T-cell (primary cell): ENCODE data around the gene HK1. TPM values are rescaled to one million over a fixed set of nuclear protein-coding genes. Genes with fewer than 3 reads are reported as not detected.

ENCODE experiments used
- ATAC-seq, 4 experiments: fragments of 200-7000 bp in 3 of 4; fragments of 150-1000 bp in 1 of 4; cut with Tn5 transposase; replicated peaks in 1 of 4; 1 replicate in 3 of 4; 2 replicates in 1 of 4; pipeline ENCODE4 v1.10.0; 2021; ENCODE audit warnings: moderate library complexity in 3 of 4, mild to moderate bottlenecking in 2 of 4, moderate number of reproducible peaks in 1 of 4
- CTCF ChIA-PET, 2 donors: fragments of 300-600 bp; sonication (Branson Sonifier 250); formaldehyde crosslinking; loops; one replicate each; lab custom pipeline; 2022; ENCODE audit warnings: antibody characterized with exemption in 2 of 2; lab: Charles Lee
- POLR2A ChIA-PET, 2 donors: fragments of 300-600 bp; sonication (Branson Sonifier 250); formaldehyde crosslinking; loops; one replicate each; lab custom pipeline; 2022; ENCODE audit warnings: antibody characterized with exemption in 2 of 2; lab: Charles Lee
- DNase-seq, 35 experiments: peaks; one replicate each; pipeline versions ENCODE4 v3.0.0 to v3.0.0-alpha.2; 2013 to 2023
- H3K27ac ChIP-seq: one replicate; pipeline ENCODE4 v1.5.1; 2013; ENCODE audit warnings: low read length
- H3K27me3 ChIP-seq, 2 experiments: replicated peaks in 1 of 2; 1 replicate in 1 of 2; 2 replicates in 1 of 2; pipeline versions ENCODE4 v1.6.1 to v1.7.0; 2013; ENCODE audit warnings: low read length in 1 of 2, mixed read lengths in 1 of 2; ENCODE audit not compliant: control insufficient read depth in 2 of 2, insufficient read depth in 2 of 2; ENCODE audit errors: extremely low read depth in 1 of 2
- H3K36me3 ChIP-seq, 2 donors: 1 replicate in 1 of 2; 2 replicates in 1 of 2; pipeline versions ENCODE4 v1.6.1 to v1.7.0; 2013; ENCODE audit warnings: low read length in 1 of 2; ENCODE audit not compliant: control insufficient read depth in 2 of 2, insufficient read depth in 1 of 2; ENCODE audit errors: extremely low read depth in 1 of 2
- H3K4me1 ChIP-seq, 2 experiments: 1 replicate in 1 of 2; 2 replicates in 1 of 2; pipeline versions ENCODE4 v1.6.1 to v1.7.0; 2013; ENCODE audit warnings: low read length in 2 of 2, mixed read lengths in 1 of 2; ENCODE audit not compliant: insufficient read depth in 2 of 2, control insufficient read depth in 1 of 2; ENCODE audit errors: extremely low read depth in 1 of 2
- H3K4me3 ChIP-seq, 2 donors: 1 replicate in 1 of 2; 2 replicates in 1 of 2; pipeline versions ENCODE4 v1.5.1 to v1.7.0; 2013; ENCODE audit warnings: mild to moderate bottlenecking in 2 of 2, low read length in 1 of 2, moderate library complexity in 1 of 2; ENCODE audit not compliant: control insufficient read depth in 1 of 2; ENCODE audit errors: extremely low read depth in 1 of 2
- H3K9me3 ChIP-seq: 2 replicates; pipeline ENCODE4 v1.7.0; 2013
- H3K27ac Mint-ChIP-seq, 2 donors: one replicate each; pipeline ENCODE4 v1.8.0; 2020 to 2021; ENCODE audit warnings: mild to moderate bottlenecking in 2 of 2, mixed read lengths in 2 of 2
- H3K27me3 Mint-ChIP-seq, 2 donors: one replicate each; pipeline ENCODE4 v1.8.0; 2021 to 2022; ENCODE audit warnings: mixed read lengths in 2 of 2
- H3K36me3 Mint-ChIP-seq: one replicate; pipeline ENCODE4 v1.8.0; 2021; ENCODE audit warnings: mixed read lengths
- H3K4me1 Mint-ChIP-seq, 3 donors: one replicate each; pipeline ENCODE4 v1.8.0; 2020 to 2022; ENCODE audit warnings: mixed read lengths in 3 of 3, mild to moderate bottlenecking in 1 of 3
- H3K4me3 Mint-ChIP-seq, 3 donors: one replicate each; pipeline ENCODE4 v1.8.0; 2020 to 2022; ENCODE audit warnings: mild to moderate bottlenecking in 3 of 3, mixed read lengths in 3 of 3, moderate library complexity in 3 of 3
- H3K9me3 Mint-ChIP-seq, 3 donors: one replicate each; pipeline ENCODE4 v1.8.0; 2020 to 2022; ENCODE audit warnings: mixed read lengths in 3 of 3
- WGBS: methylation state at CpG from one replicate; pipeline ENCODE4 v1.1.5; 2013; ENCODE audit warnings: missing lambda C conversion rate; ENCODE audit not compliant: insufficient coverage; 5-methylcytosine and 5-hydroxymethylcytosine counted together
- total RNA-seq, 35 experiments: library from RNA in 6 of 35; stranded (reverse) in 6 of 35; fragments of 120-200 nt in 1 of 35; gene quantifications; one replicate each; pipeline versions ENCODE4 v1.2.1 to v1.2.4 and lab custom pipeline; 2013 to 2026

The HK1 gene
- total RNA-seq, 5 donors from 2014 or later (not counting 1 experiment from before 2014, with no cell fraction given) = 66.3 to 85.5 (median 83.6) TPM

GRCh38 chr10:69422676-69423075 lies 144.4 kb downstream of the HK1 start:
- 83% methylated on average over 1 of the region's 4 CpGs for WGBS
- Histone ChIP-seq H3K4me3 (no peak overlapping the region), H3K27ac (no peak overlapping the region), H3K27me3 (peaks cover 0 to 9% of the 10 kb centered on the region in 2 experiments), H3K9me3 (no peaks in the 10 kb centered on the region), H3K4me1 (peaks cover 17 to 54% of the 10 kb centered on the region in 2 experiments), H3K36me3 (no peaks in the 10 kb centered on the region)
- ChIA-PET CTCF (interaction anchor here (0.6 to 0.8 kb wide), 2 partner anchors 214 to 335 kb away, joined by 3 read pairs; no protein-coding TSS in a partner anchor), POLR2A (interaction anchor here in 1 of 2 donors (0.7 kb wide), 1 partner anchor 214 kb away, joined by 3 read pairs; no protein-coding TSS in a partner anchor)
- Mint-ChIP-seq H3K36me3 (no peaks in the 10 kb centered on the region), H3K4me1 (peaks cover 50 to 56% (median 52%) of the 10 kb centered on the region in 3 donors), H3K4me3 (no peak overlapping the region), H3K27ac (peak overlapping the region in 1 of 2 donors; percentile 8), H3K27me3 (no peaks in the 10 kb centered on the region), H3K9me3 (no peaks in the 10 kb centered on the region)
- DNase-seq (no peak), ATAC-seq (no peak)

GRCh38 chr10:69425041-69425440 lies 146.7 kb downstream of the HK1 start:
- Mint-ChIP-seq H3K36me3 (no peaks in the 10 kb centered on the region), H3K4me3 (peak overlapping the region in 1 of 3 donors; percentile 40), H3K27me3 (no peaks in the 10 kb centered on the region), H3K9me3 (no peaks in the 10 kb centered on the region), H3K4me1 (peaks cover 57 to 65% (median 62%) of the 10 kb centered on the region in 3 donors), H3K27ac (peak overlapping the region; percentile 85 to 88)
- Histone ChIP-seq H3K27me3 (peaks cover 0 to 3% of the 10 kb centered on the region in 2 experiments), H3K9me3 (no peaks in the 10 kb centered on the region), H3K4me3 (no peak overlapping the region), H3K4me1 (peaks cover 17 to 57% of the 10 kb centered on the region in 2 experiments), H3K36me3 (no peaks in the 10 kb centered on the region), H3K27ac (peak overlapping the region; percentile 73)
- no CpG with 5 or more reads among the region's 2 CpGs for WGBS
- CTCF ChIA-PET = interaction anchor here in 1 of 2 donors (0.6 to 2.7 kb wide), 4 partner anchors 17 to 664 kb away, joined by 3 to 12 read pairs (median 5); no protein-coding TSS in a partner anchor
- POLR2A ChIA-PET = no interaction called here
- DNase-seq = no peak
- ATAC-seq = no peak

- Histone ChIP-seq H3K9me3 (no peaks in the 10 kb centered on the region), H3K4me3 (no peak overlapping the region), H3K36me3 (no peaks in the 10 kb centered on the region), H3K27ac (peak overlapping the region; percentile 73), H3K27me3 (peaks cover 0 to 3% of the 10 kb centered on the region in 2 experiments), H3K4me1 (peaks cover 17 to 57% of the 10 kb centered on the region in 2 experiments)
- CTCF ChIA-PET = interaction anchor here (0.5 to 2.7 kb wide), 7 partner anchors 9 to 1072 kb away, joined by 3 to 12 read pairs (median 4); partner anchors contain the start of gene TACR2 (in 1 of the 2)
- Mint-ChIP-seq H3K27ac (peak overlapping the region; percentile 85 to 88), H3K27me3 (no peaks in the 10 kb centered on the region), H3K4me3 (peak overlapping the region in 1 of 3 donors; percentile 40), H3K4me1 (peaks cover 57 to 65% (median 62%) of the 10 kb centered on the region in 3 donors), H3K36me3 (no peaks in the 10 kb centered on the region), H3K9me3 (no peaks in the 10 kb centered on the region)
- peak in 33 of 35 experiments; percentile 32 to 78 (median 51) for DNase-seq
- POLR2A ChIA-PET = no interaction called here
- WGBS = 11% methylated on average over 3 of the region's 5 CpGs
- ATAC-seq = peak; percentile 89 to 96 (median 90)
These were observed 147.4 kb downstream of the HK1 start for GRCh38 chr10:69425511-69426298.

- peak overlapping the region; percentile 73 for H3K27ac ChIP-seq
- CTCF ChIA-PET = interaction anchor here (0.5 to 1.4 kb wide), 4 partner anchors 22 to 1073 kb away, joined by 3 to 4 read pairs (median 4); no protein-coding TSS in a partner anchor
- Mint-ChIP-seq H3K27ac (peak overlapping the region; percentile 85 to 88), H3K4me1 (peaks cover 57 to 65% (median 62%) of the 10 kb centered on the region in 3 donors), H3K36me3 (no peaks in the 10 kb centered on the region), H3K9me3 (no peaks in the 10 kb centered on the region), H3K4me3 (peak overlapping the region in 1 of 3 donors; percentile 40), H3K27me3 (no peaks in the 10 kb centered on the region)
- peaks cover 0 to 3% of the 10 kb centered on the region in 2 experiments for H3K27me3 ChIP-seq
- ATAC-seq (no peak), DNase-seq (no peak)
- H3K9me3 ChIP-seq = no peaks in the 10 kb centered on the region
- no peaks in the 10 kb centered on the region for H3K36me3 ChIP-seq
- POLR2A ChIA-PET = interaction anchor here (0.6 kb wide), 2 partner anchors 28 to 1519 kb away, joined by 8 to 10 read pairs; no protein-coding TSS in a partner anchor
- no peak overlapping the region for H3K4me3 ChIP-seq
- 94% methylated on average over 4 of the region's 4 CpGs for WGBS
- H3K4me1 ChIP-seq = peaks cover 17 to 57% of the 10 kb centered on the region in 2 experiments
These were observed 148.1 kb downstream of the HK1 start for GRCh38 chr10:69426376-69426727.

- Histone ChIP-seq H3K36me3 (no peaks in the 10 kb centered on the region), H3K4me1 (peaks cover 17 to 44% of the 10 kb centered on the region in 2 experiments), H3K27me3 (peaks cover 0 to 5% of the 10 kb centered on the region in 2 experiments), H3K27ac (no peak overlapping the region), H3K9me3 (no peaks in the 10 kb centered on the region), H3K4me3 (no peak overlapping the region)
- H3K4me3 Mint-ChIP-seq = no peak overlapping the region
- H3K27ac Mint-ChIP-seq = peak overlapping the region in 1 of 2 donors; percentile 45
- ChIA-PET POLR2A (no interaction called here), CTCF (interaction anchor here in 1 of 2 donors (1.2 kb wide), 1 partner anchor 8 kb away, joined by 4 read pairs; no protein-coding TSS in a partner anchor)
- no peaks in the 10 kb centered on the region for H3K9me3 Mint-ChIP-seq
- peaks cover 47 to 52% (median 52%) of the 10 kb centered on the region in 3 donors for H3K4me1 Mint-ChIP-seq
- ATAC-seq (no peak), DNase-seq (no peak)
- 77% methylated on average over 7 of the region's 8 CpGs for WGBS
- no peaks in the 10 kb centered on the region for H3K36me3 Mint-ChIP-seq
- no peaks in the 10 kb centered on the region for H3K27me3 Mint-ChIP-seq
These were observed 149.9 kb downstream of the HK1 start for GRCh38 chr10:69428165-69428564.

- no peaks in the 10 kb centered on the region for H3K9me3 ChIP-seq
- ATAC-seq (no peak), DNase-seq (no peak)
- peaks cover 0 to 30% of the 10 kb centered on the region in 2 experiments for H3K27me3 ChIP-seq
- CTCF ChIA-PET = no interaction called here
- H3K4me3 ChIP-seq = no peak overlapping the region
- no peaks in the 10 kb centered on the region for H3K36me3 ChIP-seq
- Mint-ChIP-seq H3K4me3 (no peak overlapping the region), H3K27ac (no peak overlapping the region), H3K9me3 (no peaks in the 10 kb centered on the region), H3K36me3 (no peaks in the 10 kb centered on the region), H3K4me1 (no peaks in the 10 kb centered on the region), H3K27me3 (peaks cover 6 to 17% of the 10 kb centered on the region in 2 donors)
- POLR2A ChIA-PET = no interaction called here
- no peak overlapping the region for H3K27ac ChIP-seq
- H3K4me1 ChIP-seq = no peaks in the 10 kb centered on the region
- WGBS = no CpG with 5 or more reads among the region's 2 CpGs
These were observed 155.9 kb downstream of the HK1 start for GRCh38 chr10:69434169-69434568.
